HG02588 (cell line): ENCODE measurements around the gene TMEM184B.

Experiments
- ATAC-seq: cut with Tn5 transposase; IDR thresholded peaks from one replicate; pipeline ENCODE4 v1.9.1; 2021; ENCODE audit warnings: mild to moderate bottlenecking, moderate library complexity; ENCODE audit not compliant: unreplicated experiment

TMEM184B gene

DNA sequence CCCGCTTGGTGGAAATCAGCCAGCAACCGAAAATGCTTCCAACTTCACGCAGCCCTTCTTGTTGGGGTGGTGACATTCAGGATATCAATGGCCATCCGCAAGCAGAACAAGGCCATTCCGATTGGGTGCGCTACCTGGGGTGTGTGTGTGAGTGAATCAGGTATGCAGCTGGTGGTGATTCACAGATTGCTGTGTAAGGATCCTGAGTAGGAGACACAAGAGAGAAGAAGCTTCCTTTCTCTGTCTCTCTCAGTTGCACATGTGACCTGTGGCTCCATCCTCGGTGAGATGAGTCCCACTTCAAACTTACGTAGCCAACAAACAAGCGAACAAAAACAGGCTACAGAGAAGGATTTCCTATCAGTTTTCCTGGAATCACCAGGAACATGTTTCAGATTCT lies 9.6 kb upstream of the TMEM184B start:
- ATAC-seq: no peak

GRCh38 chr22:38276166-38276565 lies 3.4 kb upstream of the TMEM184B start:
- ATAC-seq: no peak

GRCh38 chr22:38273135-38273826 lies 471 bp upstream of the TMEM184B start:
- no peak for ATAC-seq

- ATAC-seq: no peak
Measured at GRCh38 chr22:38271927-38272372, 860 bp downstream of the TMEM184B start.

DNA sequence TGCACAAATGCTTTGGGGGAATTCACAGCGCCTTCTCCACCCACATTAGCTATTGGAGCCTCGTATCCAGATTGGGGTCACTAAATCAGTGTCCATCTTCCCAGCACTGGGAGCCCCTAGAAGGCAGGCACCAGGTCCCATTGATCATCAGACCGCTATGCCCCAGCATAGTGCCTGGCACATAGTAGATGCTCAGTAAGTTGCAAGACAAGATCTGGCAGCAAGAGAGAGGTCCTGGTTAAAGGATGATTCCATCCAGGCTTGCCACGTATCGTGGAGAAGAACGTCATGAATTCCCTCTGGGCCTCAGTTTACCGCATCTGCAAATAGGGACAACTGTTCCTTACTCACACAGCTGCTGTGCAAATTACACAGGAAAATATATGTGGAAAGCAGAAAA lies 1.7 kb downstream of the TMEM184B start:
- no peak for ATAC-seq

DNA sequence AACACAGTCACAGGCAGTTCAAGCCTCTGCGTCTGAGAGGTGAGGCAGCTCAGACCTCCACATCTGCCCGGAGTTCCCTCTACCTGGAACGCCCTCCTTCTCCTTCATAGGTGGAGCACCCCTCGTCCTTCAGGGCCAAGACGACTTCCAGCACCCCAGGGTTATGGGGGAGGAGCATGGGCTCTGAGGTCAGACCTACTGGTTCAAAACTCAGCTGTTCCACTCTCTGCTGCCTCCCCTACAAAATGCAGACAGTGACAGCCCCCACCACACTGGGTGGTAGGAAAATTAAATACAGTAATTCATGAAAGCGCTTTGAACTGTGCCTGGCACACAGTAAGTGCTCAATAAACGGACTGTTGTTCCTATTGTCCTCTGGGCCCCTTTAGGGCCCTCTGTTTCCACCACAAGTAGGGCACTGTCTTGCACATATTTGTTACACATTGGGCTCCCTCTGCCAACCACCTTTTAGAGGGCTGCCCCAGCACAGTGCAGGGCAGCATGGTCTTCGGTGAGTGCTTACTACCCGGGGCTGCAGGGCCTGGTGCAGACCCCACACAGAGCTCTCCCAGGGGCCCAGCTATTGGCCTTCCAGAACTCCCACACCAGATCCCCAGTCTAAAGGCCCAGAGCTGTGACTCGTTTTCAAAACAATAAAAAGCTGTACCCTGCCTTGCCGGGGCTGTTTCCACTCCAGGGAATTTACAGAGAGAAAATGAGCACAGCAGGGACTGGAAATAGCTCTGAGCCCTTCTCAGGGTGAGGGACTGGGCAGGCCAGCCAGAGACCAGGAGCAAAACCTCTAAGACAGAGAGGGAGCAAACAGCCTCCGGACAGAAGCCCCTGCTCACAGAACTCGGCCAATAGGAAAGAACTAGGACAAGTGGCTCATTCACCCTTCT lies 2.5 kb downstream of the TMEM184B start:
- ATAC-seq: no peak

DNA sequence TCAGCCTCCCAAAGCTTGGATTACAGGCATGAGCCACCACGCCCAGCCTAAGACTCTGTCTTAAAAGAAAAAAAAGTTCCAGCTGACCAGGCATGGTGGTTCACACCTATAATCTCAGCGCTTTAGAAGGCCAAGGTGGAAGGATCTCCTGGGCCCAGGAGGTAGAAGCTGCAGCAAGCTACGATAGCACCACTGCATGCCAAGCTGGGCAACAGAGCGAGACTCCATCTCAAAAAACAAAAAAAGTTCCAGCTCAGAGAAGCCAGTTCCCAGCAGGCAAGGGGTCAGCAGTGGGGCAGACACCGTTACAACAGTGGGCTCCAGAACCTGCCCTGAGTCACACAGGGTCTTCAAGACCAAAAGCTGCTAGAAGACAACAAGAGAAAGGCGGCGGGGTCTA lies 3.3 kb downstream of the TMEM184B start:
- no peak for ATAC-seq

DNA sequence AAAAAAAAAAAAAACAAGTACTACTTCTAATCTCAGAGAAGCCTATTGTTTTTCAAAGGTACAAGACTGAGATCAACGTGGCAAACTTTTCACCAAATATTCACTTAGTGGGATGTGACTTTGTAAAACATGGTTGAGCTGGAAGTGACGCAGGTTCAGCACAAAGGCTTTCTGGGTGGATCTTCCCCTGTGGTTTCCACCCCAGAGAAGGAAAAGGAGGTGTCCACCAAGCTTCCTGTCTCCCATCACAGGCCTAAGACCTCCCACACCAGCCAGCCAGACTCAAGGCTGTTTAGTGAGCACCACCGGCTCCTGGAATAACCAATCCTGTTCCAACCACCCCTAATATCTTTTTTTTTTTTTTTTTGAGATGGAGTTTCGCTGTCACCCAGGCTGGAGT lies 5.7 kb downstream of the TMEM184B start:
- no peak for ATAC-seq

- no peak for ATAC-seq
Measured at GRCh38 chr22:38266120-38266519, 6.7 kb downstream of the TMEM184B start.

DNA sequence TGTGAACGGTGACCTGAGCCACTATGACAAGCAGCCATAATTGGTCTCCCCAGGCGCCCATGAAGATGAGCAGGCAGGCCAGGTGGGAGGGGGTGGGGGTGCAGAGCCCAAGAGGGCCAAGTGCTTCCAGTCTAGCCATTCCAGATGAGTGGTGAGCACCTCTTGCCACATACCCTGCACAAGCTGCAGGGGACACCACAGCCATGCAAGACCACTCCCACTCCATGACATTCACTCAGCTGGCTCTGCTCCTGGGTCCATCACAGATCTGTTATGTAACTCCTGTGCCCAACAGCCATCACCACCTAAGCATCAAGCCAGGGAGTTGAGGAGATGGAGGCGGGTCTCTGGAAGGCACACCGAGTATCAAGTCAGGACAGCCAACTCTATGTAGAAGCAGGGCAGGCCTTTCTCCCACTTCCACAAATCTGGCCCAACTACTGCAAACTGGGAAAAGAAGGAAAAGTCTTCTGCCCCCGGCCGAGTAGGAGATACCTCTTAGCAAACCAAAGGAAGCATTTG lies 8.4 kb downstream of the TMEM184B start:
- no peak for ATAC-seq

GRCh38 chr22:38262051-38262795 lies 10.6 kb downstream of the TMEM184B start:
- no peak for ATAC-seq

- ATAC-seq: no peak
Measured at GRCh38 chr22:38260761-38261681, 11.8 kb downstream of the TMEM184B start.

- no peak for ATAC-seq
Measured at GRCh38 chr22:38259370-38259769, 13.4 kb downstream of the TMEM184B start.

DNA sequence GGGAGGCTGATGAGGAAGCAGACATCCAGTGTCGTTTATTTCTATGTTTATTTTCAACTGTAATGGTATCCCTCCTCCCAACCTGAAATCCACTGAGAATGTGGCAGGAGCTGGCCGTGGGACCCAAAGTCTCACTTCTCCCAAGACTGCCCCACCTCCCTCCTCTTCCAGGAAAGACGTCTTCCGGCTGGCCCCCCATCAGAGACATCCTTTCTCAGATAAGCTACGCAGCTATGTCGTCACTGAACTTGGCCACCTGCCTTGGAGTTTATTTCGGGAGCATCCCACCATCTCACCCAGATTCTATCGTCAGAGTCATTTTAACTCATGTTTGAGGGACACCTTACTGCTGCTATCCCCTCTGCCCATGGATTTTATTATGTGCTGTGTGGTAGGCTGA lies 13.9 kb downstream of the TMEM184B start:
- no peak for ATAC-seq

DNA sequence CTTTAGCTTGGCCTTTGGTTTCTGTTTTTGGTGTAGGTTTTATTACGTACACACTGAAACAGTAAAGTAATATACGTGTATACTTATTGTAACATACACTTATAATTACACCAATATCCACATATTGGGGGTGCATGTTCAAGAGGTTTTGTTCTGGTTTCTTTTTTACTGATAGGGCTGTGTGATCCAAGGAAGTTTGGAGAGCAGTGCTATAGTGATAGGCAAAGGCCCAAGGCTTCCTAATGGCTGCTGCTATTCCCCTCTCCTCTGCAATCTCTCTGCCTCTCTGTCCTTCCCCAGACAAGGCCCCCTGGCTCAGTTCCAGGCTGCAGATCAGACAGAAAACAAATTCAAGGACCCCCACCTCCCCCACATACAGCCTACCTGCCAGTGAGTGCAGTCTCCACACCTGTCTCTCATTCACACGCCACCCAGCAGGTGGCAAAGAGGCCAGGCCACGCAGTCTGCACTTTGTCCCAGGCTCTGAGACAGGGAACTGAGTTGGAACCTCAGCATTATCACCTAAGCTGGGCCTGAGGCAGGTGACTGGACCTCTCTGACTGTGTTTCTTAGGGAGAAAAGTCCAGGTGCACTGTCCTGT lies 15.1 kb downstream of the TMEM184B start:
- no peak for ATAC-seq

- no peak for ATAC-seq
Measured at GRCh38 chr22:38257181-38257580, 15.6 kb downstream of the TMEM184B start.

DNA sequence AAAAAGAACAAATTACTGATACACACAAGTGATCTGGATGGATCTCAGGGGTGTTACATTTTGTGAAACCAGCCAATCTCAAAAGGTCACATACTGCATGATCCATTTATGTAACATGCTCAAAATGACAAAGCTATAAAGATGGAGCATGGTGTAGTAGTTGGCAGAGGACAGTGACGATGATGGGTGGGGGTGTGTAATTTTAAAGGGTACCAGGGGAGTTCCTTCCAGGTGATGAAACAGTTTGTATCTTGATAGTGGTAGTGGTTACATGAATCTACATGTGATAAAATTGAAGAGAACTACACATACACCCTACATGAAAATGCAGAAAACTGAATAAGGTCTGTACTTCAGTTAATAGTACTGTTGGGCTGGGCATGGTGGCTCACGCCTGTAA lies 17.1 kb downstream of the TMEM184B start:
- no peak for ATAC-seq

GRCh38 chr22:38251341-38251692 lies 21.5 kb downstream of the TMEM184B start:
- ATAC-seq: no peak

- no peak for ATAC-seq
Measured at GRCh38 chr22:38250643-38251340, 22.0 kb downstream of the TMEM184B start.
